Measurements from ENCODE around the gene SNTG2.

DNA sequence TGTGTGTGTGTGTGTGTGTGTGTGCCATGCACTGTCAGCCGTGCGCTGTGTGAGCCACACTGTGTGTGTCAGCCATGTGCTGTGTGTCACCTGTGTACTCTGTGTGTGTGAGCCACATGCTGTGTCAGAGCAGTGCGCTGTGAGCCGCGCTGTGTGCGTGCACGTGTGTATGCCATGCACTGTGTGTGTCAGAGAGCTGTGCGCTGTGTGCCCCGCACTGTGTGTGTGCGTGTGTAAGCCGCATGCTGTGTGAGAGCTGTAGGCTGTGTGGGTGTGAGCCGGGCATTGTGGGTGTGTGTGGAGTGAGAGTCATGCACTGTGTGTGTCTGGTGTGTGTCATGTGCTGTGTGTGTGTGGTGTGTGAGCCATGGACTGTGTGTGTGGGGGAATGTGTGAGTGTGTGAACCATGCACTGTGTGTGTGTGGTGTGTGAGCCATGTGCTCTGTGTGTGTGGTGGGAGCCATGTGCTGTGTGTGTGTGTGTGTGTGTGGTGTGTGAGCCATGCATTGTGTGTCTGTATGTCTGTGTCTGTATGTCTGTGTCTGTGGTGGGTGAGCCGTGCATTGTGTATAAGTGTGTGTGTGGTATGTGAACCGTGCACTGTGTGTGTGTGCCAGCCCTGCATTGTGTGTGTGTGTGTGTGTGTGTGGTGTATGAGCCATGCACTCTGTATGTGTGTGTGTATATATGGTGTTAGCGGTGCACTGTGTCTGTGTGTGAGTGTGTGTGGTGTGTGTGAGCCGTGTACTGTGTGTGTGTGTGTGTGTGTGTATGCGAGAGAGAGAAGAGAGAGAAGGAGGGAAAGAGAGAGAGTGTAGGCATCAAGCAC is 356.3 kb downstream of the SNTG2 start:
- TF ChIP-seq, protein P1, sequence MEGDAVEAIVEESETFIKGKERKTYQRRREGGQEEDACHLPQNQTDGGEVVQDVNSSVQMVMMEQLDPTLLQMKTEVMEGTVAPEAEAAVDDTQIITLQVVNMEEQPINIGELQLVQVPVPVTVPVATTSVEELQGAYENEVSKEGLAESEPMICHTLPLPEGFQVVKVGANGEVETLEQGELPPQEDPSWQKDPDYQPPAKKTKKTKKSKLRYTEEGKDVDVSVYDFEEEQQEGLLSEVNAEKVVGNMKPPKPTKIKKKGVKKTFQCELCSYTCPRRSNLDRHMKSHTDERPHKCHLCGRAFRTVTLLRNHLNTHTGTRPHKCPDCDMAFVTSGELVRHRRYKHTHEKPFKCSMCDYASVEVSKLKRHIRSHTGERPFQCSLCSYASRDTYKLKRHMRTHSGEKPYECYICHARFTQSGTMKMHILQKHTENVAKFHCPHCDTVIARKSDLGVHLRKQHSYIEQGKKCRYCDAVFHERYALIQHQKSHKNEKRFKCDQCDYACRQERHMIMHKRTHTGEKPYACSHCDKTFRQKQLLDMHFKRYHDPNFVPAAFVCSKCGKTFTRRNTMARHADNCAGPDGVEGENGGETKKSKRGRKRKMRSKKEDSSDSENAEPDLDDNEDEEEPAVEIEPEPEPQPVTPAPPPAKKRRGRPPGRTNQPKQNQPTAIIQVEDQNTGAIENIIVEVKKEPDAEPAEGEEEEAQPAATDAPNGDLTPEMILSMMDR (conservative IDR thresholded peaks at IDR 0.05; ENCODE audit: low read length), result no peak
- TF ChIP-seq EZH2phosphoT487 (IDR thresholded peaks at IDR 0.05; ENCODE audit: borderline replicate concordance), result no peak
